ENCODE data around the gene PLA1A.

Gene PLA1A

DNA sequence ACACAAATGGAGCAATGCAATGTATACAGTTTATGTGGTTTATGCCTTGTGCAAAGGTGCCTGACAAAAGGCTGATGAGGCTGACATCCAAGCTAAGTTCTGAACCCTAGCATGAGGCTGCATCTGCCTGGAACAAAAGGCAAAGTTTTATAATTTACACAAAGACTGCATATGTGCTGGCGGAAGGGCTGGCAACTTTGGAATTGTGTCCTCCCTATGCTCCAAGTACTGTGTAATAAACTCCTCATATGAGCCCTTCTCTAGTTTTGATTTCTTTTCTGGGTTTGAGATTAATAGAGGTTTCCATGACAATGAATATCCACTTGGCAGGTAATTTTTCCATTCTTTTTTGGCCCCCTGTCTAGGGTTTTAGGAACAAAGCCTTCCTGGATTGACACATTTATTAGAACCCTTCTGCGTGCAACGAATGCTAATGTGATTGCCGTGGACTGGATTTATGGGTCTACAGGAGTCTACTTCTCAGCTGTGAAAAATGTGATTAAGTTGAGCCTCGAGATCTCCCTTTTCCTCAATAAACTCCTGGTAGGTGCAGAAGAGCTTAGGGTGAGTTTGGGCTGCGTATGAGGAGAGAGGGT, 10.8 kb downstream of the PLA1A start:
- no peak for DNase-seq (ENCODE audit: low read depth in 2 of 2)

DNA sequence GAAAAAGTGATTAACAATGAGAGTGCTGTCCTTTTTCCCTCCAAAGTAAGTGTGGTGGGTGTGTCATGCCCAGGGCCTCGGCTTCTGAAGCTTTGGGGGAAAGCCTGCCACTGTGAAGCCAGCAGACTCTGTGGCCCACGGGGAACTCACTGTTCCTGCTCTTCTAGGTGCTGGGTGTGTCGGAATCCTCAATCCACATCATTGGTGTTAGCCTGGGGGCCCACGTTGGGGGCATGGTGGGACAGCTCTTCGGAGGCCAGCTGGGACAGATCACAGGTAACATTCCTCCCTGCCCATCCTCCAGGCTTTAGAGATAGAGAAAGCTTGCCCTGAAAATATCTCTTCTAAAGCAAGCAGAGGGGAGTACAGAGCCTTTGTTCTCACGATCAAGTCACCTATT, 11.6 kb downstream of the PLA1A start:
- no peak for DNase-seq (ENCODE audit: low read depth in 2 of 2)

DNA sequence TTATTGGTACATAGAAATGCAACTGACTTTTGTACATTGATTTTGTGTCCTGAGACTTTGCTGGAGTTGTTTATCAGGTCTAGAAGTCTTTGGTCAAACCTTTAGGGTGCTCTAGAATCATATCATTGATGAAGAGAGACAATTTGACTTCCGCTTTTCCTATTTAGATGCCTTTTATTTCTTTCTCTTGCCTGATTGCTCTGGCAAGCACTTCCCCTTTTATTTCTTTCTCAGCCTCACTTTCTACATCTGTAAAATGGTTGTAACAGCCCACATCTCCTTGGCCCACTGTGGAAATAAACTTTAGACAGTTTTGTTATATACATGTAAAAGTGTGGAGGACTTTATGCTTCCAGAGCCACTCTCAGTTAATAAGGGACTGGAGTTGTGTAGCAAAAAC, 14.0 kb downstream of the PLA1A start:
- DNase-seq (ENCODE audit: low read depth in 2 of 2): no peak

DNA sequence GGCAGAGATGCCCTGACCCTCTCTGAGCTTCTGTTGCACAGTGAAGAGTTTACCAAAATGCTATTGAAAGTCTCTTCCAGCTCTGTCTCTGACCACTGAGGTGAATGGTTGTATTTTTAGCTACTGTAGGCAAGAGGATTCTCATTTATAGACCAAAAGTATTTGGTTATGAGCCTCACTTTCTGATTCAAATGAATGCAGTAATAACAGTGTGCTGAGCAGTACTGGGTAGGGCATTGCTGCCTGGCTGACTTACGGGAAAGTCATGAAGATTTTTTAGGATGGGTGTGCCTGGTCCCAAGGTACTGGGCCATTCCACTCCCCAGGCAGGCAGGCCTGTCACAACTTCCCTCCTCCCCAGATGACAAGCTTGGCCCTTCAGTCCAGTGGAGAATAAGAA, 15.5 kb downstream of the PLA1A start:
- no peak for DNase-seq (ENCODE audit: low read depth in 2 of 2)

DNA sequence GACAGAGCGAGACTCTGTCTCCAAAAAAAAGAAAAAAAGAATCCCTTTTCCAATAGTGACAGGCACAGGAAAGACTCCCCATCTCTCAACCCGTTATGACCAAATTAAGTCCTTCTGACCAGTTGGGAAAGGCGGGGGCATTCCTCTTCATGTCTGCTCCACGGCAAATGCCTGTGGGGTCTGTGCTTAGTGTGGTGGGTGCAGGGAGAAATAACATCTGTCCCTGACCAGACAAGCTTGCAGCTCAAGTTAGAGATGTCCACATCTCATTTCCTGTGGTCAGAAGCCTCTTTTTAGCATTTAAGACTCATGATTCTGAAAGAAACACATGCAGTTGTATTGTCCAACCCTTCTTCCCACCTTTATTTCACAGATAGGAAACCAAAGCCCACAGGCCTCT, 16.2 kb downstream of the PLA1A start:
- DNase-seq (ENCODE audit: low read depth in 2 of 2): no peak

DNA sequence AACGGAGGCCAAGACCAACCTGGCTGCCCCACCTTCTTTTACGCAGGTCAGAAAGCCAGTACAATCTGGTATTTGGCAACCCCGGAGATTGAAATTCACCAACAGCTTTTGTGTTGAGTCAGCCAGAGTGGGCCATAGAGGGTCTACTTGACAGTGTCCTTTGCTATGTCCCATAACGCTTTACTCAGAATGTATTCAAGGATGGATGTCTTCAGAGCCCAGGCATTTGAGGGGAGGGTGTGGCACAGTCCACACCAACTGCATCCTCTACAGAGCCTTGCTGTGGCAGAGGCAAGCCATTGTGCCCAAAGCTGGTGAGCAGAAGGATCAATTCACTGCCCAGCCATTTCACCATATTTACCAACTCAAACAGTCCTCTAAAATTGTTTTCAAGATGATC, 18.4 kb downstream of the PLA1A start:
- DNase-seq (ENCODE audit: low read depth in 2 of 2): no peak

DNA sequence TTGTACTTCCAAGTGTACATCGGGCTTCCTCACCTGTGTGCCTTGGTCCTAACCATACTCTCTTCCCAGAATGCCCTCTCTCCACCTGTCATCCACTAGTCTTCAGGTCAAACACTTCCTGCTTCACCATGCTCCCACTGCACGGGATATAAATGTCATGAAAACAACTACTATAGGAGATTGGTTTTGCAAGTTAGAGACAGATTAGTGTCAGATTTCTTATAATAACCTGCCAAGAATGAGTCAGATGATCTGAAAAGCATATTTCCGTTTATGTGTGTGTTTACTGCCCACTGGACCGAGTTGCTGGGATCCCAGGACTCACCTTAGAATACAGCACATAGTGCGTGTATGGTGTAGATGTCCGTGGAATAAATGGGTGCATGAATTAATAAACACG, 21.4 kb downstream of the PLA1A start:
- DNase-seq (ENCODE audit: low read depth in 2 of 2): no peak

DNA sequence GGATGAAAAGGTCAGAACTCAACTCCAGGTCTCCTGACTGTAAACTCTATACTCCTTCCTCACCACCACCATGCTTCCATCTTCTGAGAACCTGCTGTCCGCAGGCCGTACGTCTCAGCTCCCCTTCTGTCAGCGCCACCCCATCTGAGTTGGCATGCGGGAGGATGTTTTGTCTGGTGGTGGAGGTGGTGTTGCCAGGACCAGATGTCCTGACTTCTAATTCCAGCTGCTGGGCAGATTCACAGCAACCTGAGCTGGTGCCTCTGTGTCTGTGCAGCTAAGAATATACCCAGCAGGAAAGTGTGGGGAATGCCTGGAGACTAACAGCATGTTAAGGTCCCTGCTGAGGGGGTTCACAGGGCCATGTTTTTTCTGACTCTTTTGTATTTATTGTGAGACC, 23.2 kb downstream of the PLA1A start:
- DNase-seq (ENCODE audit: low read depth in 2 of 2): no peak

DNA sequence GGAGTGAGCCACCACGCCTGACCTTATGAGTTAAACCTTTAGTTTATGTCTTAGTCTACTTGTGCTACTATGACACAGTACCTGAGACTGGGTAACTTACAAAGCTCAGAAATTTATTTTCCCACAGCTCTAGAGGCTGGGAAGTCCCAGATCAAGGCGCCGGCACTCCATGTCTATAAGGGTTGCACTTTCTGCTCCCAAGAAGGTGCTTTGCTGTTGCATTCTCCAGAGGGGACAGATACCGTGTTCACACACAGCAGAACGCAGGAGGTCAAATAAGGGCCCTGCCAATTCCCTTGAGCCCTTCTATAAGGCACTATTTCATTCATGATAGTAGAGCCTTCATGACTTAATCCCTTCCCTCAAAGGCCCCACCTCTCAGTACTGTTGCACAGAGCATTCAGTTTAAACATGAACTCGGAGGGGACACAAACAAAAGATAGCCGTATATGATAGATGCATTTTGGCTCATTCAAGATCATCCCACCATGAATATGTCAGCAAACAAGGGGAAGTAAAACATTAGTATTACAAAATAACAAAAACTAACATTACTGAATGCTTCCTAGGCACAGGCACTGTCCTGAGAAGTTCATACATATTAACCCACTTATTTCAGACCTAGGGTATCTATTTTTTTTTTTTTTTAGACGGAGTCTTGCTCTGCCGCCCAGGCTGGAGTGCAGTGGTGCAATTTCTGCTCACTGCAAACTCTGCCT, 26.5 kb downstream of the PLA1A start:
- DNase-seq (ENCODE audit: low read depth in 2 of 2): no peak

DNA sequence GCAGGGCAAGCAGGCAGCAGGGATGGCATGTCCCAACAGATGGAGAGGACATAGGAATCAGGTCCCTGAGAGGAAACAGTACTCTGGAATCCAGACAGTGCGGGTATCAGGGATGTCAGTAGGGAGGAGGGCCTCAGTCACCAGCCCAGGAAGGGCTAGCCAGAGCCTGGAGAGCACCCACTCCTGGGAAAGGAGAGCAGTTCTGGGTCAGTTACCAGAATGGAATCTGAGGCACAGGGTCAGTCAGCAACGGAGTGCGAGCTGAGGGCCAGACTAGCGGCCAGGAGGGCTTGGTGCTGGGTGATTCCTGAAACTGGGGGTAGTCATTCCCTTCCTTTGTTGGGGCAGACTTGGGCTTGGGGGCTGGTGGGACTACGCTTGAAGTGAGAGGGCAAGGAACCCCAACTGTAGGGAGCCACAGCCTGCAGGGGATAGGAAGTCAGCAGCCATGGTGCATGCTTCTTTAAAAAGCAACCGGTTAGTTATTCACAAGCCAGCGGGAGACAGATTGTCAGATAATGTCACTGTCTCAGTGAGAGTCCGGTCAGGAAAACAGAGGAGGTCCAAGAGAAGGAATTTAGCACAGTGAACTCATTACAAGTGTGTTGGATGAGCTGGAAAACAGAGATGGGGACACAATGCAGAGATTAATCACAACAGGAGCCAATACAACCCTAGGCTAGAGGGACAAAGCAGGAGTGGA, 27.9 kb downstream of the PLA1A start:
- no peak for DNase-seq (ENCODE audit: low read depth in 2 of 2)

DNA sequence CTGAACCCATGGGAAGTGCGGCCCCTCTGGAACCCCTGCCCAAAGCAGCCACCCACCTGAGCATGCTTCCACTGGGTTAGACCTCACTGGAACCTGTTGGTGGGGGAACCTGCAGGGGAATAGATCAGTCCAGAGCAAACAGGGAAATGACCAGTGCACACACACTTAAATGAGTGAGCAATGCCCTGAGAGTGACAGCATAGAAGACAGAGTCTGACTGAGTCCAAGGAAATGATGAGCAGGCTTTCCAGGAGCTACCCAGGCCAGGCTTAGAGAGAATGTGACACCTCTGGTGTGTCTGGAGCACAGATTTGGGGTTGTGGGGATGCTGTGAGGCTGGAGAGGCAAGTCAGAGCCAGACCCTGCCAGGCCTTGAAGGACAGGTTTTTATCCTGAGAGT, 28.5 kb downstream of the PLA1A start:
- no peak for DNase-seq (ENCODE audit: low read depth in 2 of 2)

DNA sequence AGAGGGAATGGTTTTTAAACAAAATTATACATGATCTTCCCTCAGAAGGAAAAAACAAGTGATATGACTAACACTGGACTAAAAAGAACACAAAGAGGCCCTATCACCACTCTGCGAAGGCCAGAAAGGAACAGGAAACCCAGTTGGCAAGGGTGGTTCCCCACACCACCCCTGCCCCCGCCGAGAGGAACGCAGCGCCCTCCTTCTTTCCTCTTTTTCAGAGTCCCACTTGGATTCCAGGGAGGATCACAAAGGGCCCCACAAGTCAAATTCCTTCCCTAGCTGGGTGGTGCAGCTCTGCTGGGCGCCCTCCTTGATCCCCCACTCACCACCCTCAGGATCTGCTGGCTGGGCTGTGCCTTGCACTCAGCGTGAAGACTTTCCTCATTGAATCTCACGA, 29.8 kb downstream of the PLA1A start:
- DNase-seq (ENCODE audit: low read depth in 2 of 2): no peak

DNA sequence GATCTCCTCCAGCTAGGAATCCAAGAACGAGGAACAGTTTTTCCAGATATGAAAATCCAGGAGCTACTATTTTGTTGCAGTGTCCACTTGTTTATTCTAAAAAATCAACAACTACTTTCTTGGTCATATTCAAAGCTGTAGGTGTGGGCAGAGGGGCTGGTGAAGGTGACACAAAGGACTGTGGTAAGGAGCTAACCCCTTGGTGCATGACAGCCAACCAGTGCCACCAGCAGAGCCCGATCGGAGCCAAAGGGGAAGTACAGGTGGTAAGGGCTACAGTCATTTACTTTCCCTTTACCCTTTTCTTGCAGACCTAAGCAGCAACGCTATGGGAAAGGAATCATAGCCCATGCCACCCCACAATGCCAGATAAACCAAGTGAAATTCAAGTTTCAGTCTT, 30.7 kb downstream of the PLA1A start:
- DNase-seq (ENCODE audit: low read depth in 2 of 2): no peak

DNA sequence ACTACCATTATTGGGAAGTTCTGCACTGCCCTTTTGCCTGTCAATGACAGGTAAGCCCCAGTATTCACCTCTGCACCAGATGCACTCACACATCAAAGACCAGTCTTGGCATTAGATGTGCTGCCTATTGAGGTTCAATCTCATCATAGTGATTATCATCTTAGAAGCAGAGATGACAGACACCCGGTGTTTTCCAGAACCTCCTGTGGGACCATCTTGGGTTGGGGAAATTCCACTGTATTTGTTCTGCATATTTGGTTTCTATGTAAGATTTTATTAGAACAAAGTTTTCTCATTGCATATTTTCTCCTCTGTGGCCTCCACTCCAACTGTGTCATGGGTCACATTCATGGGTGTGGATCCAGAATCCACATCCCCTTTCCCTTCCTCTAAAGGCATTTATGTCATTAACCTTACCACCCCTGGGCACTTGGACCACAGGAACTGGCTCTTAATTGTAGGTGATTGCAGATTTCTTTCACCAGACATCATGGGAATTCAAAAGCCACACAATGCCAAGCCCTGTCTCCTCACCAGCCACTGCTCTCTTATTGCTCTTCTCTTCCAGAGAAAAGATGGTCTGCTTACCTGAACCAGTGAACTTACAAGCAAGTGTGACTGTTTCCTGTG, 31.2 kb downstream of the PLA1A start:
- no peak for DNase-seq (ENCODE audit: low read depth in 2 of 2)

DNA sequence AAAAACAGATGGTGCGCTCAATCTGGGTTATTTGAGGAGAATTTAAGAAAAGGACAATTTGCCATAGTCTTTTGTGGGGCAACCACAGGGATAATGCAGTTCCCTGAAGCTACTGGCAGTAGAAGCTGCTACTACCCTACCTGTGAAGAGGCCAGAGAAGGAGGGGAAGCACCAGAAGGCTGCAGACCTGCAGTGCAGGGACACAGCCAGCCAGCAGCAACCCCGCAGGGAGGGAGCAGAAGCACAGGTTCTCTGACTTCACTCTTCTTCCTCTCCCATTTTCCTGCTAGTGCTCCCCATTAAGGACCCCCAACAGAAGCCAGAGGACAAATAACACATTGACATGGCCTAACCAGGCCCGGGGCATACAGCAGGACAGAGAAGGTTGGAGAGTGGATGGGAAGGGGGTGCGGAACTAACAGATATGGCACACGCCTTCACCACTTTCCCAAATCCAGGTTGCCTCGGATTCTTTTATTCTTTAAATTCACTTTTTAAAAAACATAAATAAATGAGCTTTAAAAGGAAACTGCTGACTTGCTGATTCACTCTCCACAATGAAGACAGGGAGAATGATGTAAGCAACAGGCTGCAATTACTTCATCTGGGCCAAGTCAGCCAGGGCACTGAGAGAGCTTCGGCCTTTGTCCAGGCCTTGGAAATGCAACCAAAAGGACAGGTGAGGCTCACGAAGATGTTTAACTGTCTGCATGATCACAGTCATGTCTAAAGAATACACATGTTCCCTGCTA, 32.6 kb downstream of the PLA1A start:
- no peak for DNase-seq (ENCODE audit: low read depth in 2 of 2)

DNA sequence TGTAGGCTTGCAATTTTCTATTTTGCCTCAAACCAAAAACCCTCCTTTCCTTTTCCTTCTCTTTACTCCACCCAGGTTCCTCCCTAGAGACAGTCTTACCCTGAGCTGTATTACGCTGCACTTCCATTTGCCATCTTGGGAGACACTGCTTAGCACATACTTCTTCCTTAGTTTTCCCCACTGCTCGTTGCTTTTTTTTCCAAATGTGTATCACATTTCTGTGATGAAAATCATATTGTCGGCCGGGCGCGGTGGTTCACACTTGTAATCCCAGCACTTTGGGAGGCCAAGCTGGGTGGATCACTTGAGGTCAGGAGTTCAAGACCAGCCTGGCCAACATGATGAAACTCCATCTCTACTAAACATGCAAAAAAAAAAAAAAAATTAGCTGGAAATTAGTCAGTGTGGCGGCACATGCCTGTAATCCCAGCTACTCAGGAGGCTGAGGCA, 33.2 kb downstream of the PLA1A start:
- no peak for DNase-seq (ENCODE audit: low read depth in 2 of 2)

DNA sequence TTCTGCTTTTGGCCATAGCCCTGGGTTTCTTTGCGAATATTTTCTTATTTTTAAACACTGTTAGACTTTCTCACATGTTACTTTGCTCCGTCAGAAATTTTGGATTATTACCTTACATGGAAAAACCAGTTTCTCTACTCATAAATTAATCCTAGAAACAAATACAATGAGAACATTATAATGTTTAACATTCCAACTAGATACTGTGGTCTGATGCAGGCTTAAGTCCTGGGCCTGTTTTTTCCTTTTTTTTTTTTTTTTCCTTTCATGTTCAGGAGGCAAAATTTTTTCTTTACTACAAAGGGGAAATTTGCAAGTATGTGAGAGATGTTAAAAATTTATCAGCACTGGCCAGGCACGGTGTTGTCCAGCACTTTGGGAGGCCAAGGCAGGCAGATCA, 33.8 kb downstream of the PLA1A start:
- DNase-seq (ENCODE audit: low read depth in 2 of 2): no peak

DNA sequence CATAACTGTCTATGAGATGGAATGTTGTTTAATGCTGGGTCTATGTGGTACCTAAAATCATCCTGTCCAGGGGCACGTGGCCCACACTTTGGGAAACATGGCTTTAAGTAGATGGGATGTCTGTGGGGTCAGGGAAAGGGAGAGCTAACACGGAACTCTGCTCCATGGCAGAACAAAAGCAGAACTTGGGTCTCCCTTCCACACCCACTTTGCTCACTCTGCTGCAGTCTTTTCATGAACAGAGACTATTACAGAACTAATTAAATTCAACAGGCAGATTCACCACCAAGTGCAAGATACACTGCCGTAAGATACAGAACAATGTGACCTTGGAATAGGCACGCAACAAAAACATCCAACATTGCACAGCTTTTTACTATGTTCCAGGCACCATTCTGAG, 34.5 kb downstream of the PLA1A start:
- DNase-seq (ENCODE audit: low read depth in 2 of 2): no peak

DNA sequence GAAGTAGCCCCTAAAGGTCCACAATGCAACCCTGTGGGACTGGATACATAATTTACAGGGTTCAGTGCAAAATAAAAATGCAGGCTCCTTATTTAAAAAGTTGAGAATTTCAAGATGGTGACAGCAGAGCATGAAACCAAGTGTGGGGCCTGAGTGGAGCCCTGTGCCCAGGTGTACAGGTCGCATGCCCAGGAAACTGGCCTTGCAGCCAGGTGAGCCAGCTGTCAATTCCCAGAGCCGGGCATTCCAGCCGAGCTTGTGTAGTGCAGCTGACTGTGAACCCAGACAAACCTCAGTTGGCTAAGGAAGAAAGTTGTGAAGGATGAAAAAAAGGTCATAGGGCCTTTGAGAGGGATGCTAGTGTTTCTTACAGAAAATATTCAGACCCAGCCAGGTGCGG, 35.1 kb downstream of the PLA1A start:
- no peak for DNase-seq (ENCODE audit: low read depth in 2 of 2)

DNA sequence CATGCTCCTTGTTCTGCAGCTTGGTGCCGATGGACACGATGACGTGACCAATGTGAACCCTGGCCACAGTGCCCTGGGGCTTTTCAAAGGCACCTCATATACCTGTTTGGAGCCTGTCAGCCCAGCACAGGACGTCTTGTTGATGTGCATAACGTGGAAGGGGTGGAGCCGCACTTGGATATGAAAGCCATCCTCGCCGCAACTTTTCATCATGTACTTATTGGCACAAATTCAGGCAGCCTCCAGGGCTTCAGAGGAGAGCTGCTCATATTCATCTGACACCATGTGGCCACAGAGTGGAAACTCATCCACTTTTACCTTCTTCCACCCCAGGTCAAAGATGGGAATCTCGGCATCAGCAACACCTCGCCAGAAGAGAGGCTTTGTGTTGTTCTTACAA, 38.0 kb downstream of the PLA1A start:
- no peak for DNase-seq (ENCODE audit: low read depth in 2 of 2)

DNA sequence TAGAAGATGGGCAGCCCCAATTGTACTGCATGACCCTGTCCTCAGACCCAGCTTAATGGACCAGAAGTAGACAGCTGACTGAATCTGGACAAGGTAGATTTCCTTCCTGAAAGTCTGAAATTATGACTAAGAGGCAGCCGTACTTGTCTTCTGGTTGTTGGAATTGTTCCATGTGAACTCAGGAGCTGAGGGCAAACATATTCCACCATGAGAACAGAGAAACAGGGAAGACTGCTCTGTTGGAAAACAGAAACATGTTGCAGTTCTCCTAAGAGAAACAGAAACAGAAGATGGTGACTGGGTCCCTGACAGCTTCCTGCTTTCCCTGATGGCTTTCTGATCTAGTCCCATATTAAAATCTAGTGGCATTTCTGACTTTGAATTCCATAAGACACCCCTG, 38.6 kb downstream of the PLA1A start:
- no peak for DNase-seq (ENCODE audit: low read depth in 2 of 2)
